ENCODE measurements around the gene TMCC3. TPM values are rescaled to one million over a fixed set of nuclear protein-coding genes. Genes with fewer than 3 reads are reported as not detected.
A peak's percentile ranks its signal among the peaks of the same experiment; 100 is the strongest.
"Not testable (repeated sequence)": the region's sequence is repeated elsewhere in the genome, so short reads cannot be mapped to it uniquely, and the experiment has no call there.

Gene TMCC3
- total RNA-seq, 1 donor from 2014 or later: 2.2 TPM

DNA sequence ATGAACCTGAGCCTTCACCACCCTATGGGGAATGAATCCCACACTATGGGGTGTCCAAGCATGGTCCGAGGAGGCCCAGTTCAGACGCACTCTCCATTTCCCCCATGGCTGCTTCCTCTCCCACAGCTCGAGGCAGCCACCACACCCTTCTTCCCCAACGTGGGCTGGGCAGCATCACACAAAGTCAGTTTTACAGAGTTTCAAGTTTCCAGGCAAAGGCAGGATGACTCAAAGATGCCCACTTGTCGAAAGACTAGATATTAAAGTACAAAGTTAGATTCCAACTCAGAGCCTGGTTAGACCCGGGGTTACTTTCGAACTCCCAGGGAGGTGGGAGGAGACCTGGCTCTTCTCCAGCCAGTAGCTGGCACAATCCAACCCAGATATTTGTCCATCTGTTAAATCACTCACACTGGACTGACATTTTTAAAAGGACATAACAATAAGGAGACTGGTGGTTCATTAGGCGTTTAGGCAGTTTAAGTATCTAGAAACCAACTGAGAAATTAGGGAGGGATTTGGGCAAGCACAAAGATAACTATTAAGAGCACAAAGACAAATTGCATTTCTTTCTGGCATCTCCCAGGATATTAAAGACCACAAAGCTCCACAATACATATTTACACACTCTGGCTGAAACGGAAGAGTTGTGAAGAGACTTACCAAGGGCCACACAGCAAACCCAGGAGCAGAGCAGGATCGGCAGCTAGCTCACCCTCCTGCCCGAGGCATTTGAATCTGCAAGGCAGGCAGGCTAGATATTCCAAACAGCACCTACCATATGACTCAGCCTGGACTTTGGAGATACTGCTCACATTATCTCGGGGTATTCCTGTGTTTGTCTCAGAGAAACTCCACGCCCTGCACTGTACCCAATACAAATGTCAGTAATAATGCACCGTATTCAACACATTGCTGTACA lies 34.8 kb downstream of the TMCC3 start:
- ATAC-seq (peak; percentile 77), DNase-seq (no peak)
- intact Hi-C loops (cut with micrococcal nuclease): no loop called here

DNA sequence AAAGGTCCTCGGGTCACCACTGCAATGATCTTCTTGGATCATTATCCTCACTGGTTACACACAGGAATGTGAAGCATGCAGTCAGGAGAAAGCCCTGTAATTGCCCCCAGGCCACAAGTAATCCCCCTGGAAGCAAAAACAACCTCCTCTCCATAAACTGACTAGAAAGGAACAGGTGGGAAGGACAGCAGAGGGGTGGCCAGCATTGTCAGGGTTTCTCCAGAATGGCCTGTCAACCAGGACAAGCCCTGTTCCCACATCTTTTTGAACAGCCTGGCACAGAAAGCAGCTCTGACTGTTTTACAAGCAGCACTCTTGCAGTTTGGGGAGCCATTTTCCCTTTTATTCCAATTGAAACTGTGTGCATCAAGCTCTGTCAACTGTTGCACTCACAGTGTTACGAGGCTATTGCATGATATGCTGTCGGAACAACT lies 36.1 kb downstream of the TMCC3 start:
- ATAC-seq: no peak
- intact Hi-C loops (cut with micrococcal nuclease): no loop called here
- DNase-seq: no peak

DNA sequence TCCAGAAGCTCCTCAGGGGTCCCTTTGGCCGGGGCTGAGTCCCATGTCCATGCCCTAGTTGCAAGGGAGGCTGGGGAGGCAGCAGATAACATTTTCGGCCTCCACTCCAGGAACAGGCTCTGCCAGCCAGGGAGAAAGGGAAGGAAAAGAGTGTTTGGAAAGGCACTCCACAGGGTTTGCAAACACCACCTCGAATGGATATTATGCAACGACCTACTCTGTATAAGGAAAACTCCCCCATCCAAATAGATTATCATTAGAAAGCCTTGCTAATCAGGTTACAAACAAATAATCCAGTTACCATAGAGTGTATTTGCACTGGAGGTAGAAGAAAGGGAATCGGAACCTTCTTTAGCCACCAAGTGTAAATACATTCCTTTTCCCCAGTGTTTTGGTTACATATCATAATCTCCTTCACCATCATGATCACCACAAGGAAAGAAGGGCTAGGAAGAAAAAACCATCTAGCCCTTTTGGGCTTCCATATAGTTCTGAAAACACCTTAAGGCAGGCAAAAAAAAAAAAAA lies 40.4 kb downstream of the TMCC3 start:
- intact Hi-C loops (cut with micrococcal nuclease): no loop called here
- ATAC-seq (no peak), DNase-seq (no peak)

DNA sequence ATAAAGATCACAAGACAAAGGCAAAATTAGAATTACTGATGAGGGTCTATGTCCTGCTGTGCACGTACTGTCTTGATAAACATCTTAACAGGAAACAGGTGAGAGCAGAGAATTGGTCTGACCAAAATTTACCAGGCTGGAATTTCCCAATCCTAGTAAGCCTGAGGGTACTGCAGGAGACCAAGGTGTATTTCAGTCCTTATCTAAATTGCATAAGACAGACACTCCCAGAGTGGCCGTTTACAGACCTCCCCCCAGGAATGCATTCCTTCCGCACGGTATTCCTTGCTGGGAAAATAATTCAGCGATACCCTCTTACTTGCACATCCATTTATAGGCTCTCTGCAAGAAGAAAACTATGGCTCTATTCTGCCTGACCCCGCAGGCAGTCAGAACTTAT lies 43.5 kb downstream of the TMCC3 start:
- intact Hi-C loops (cut with micrococcal nuclease); ATAC-seq; DNase-seq: not testable (repeated sequence)

DNA sequence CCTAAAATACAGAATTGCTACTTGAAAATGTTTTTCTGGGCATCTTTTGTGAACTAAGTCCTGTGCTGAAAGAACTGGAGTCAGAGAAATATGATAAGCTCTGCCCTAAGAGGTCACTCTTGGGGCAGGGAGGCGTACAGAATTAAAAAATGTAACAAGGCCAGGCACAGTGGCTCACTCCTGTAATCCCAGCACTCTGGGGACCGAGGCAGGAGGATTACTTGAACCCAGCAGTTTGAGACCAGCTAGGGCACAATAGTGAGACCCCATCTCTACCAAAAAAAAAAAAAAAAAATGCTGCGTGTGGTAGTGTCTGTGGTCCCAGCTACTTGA lies 46.0 kb downstream of the TMCC3 start:
- DNase-seq: no peak
- intact Hi-C loops (cut with micrococcal nuclease): no loop called here
- ATAC-seq: no peak

DNA sequence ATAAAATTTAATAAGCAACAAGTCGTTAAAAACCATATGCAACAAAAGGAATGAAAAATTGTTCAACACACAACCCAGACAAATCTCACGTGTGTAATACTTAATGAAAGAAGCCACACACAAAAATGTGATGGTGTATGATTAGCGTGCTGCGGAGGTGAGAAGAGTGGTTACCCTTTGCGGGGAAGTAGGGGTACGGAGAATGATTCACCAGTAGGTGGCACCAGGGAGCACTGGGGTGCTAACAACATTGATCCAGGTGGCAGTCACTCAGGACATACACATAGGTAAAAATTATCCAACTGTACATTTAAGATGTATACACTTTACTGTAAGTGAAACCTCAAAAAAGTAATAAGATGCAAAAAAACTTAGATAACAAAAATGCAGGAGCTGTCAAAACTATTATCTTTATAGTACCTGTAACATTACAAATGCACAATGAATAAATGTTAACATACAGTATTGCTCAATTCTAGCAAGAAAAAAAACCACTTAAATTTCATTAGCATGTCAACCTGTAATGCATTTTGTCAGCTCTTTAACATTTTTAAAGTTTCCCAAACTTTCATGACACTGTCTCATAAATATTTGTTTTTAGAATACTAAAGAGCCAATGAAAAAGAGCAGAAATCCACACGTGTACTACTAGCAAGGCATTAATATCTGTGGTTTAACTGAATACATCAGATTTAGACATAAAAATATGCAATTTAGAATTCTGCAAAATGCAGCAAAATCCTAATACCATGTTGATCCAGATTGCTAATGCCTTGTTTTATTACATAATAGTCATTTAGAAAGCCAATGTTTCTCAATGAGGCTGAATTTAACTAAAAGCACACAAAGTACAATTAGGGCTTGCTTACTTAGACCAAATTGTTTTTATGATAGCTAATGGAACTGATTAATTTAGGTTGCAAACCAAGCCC lies 46.7 kb downstream of the TMCC3 start:
- intact Hi-C loops (cut with micrococcal nuclease): no loop called here
- ATAC-seq: no peak
- DNase-seq: peak; percentile 39

DNA sequence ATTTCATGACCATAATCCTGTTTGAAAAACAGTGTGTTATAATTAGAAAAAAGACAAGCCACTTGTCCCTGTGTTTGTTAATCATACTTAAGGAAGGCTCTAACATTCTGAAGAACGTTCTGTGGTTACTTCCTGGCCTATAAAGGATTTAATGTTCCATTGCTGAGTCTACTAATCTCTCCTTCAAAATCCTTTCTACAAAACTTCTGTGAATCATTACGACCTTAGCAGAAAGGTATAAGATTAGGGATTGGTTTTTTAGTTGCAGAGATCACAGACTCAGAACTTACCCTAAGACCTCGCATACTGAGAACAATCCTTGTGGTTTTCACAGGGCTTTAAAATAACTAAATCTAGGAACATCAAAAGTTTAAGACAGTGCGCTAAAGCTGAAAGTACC lies 48.3 kb downstream of the TMCC3 start:
- ATAC-seq (no peak), DNase-seq (no peak)
- intact Hi-C loops (cut with micrococcal nuclease): no loop called here

DNA sequence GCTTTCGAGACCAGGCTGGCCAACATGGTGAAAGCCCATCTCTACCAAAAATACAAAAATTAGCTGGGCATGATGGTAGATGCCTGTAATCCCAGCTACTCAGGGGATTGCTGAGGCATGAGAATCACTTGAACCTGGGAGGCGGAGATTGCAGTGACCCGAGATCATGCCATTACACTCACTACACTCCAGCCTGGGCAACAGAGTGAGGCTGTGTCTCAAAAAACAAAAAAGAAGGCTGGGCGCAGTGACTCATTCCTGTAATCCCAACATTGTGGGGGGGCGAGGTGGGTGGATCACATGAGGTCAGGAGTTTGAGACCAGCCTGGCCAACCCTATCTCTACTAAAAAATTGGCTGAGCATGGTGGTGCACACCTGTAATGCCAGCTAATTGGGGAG lies 49.0 kb downstream of the TMCC3 start:
- intact Hi-C loops (cut with micrococcal nuclease): not testable (repeated sequence)

DNA sequence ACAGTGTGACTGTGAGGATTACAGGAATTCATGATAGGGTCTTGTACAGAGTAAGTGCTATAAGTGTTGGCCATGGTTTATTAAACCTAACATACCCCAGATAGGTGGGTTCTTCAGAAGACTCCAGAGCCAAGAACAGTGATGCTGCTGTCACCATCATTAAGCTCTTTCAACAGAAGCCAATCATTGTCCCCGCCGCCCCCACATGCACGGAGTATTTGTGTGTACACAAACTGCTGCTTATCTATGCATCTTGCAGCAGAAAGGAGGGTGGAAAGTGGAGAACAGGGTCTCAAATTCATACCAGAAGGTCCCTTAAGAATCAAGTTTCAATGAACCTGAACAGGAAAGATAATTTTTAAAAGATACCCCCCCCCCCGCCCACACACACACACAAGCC lies 51.2 kb downstream of the TMCC3 start:
- ATAC-seq (no peak), DNase-seq (no peak)
- intact Hi-C loops (cut with micrococcal nuclease): no loop called here

More for the DNA sequence above, 49.0 kb downstream of the TMCC3 start:
- ATAC-seq, DNase-seq: not testable (repeated sequence)

DNA sequence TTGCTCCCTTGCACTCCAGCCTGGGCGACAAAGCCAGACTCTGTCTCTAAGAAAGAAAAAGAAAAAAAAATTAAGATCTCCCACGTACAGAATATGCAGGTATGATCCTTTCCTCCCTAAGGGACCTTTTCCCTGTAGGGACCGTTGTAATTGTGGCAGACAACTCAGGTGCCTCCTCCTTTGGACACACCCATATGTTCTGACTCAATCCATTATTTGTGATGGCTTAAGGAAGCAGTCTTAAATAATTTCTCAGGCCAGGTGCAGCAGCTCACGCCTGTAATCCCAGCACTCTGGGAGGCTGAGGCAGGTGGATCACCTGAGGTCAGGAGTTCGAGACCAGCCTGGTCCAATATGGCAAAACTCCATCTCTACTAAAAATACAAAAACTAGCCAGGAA lies 53.1 kb downstream of the TMCC3 start:
- ATAC-seq (no peak), DNase-seq (no peak)
- intact Hi-C loops (cut with micrococcal nuclease): no loop called here

DNA sequence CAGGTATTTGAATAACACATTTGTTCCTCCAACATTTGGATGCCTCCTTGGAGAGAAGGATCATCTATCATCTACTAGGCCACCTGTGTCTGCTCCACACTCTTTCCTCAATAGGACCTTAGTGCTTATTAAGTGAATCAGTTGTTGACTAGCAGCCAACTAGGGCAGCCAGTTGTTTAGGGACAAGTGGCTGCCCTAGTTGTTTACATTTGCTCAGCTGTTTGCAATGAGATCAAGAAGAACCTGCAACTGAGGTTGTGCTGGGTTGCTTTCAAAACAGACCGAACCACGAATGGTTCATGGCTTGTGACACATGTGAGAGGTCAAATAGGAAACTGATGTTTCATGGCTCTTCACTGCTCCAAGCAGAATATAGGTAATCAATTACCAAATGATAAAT lies 53.8 kb downstream of the TMCC3 start:
- no peak for DNase-seq
- intact Hi-C loops (cut with micrococcal nuclease): no loop called here
- no peak for ATAC-seq

DNA sequence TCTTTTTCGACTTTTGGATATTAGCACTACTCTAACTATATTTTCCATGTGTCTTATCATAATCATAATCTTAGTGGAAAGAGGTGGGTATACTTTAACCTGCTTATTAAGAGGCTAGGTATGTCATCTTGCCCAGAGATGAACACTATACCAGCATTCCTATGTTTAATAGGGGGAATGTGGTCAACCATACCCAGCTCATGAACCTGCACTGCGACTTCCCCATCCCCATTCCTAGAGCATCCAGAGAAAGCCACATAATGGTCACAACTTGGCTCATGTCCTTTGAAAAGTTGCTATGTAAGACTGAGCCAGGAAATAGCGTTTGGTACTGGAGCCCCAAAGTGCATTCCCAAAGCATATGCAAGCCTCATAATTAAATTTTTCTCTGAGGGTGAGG lies 55.2 kb downstream of the TMCC3 start:
- intact Hi-C loops (cut with micrococcal nuclease): no loop called here
- DNase-seq: no peak
- ATAC-seq: no peak

DNA sequence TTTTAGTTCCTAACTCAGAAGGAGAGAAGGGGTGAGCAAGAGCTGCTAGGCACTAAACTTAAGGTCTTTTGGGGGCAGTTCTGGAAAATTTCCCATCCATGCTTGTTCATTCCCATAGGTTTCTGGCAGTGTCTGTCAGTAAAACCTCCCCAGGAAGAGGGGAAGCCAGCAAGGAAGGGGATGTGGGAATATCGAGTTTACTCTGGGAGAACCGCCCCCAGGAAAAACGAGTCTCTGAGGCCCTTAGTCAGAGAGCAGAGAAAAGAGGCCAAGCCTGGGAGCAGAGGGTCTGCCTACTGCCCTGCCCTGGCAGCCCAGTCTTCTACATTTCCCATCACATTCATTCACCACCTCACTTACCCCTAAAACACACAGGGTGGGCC lies 55.9 kb downstream of the TMCC3 start:
- intact Hi-C loops (cut with micrococcal nuclease): no loop called here
- ATAC-seq: no peak
- DNase-seq: no peak

DNA sequence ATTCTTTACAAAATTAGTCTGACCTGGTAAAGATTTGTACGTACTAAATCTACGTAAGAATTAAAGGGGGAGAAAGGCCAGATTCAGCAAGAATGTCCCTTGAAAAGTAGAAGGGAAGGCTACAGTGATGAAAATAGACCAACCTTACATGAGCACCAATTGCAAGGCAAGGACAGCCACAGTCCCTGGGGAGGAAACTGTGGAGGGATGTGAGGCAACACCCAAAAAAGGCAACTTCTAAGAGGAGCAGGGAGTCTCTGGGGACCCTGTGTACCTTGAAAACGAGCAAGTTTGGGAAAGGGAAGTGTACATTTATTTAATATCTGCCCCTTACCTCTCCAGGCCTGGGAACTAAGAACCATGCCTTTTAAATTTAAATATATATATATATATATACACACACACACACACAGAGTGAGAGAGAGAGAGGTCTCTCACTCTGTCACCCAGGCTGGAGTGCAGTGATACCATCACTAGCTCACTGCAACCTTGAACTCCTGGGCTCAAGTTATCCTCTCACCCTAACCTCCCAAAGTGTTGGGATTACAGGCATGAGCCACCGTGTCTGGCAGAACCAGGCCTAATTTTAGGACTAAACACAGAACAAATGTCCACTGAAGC lies 56.4 kb downstream of the TMCC3 start:
- ATAC-seq: no peak
- DNase-seq: no peak
- intact Hi-C loops (cut with micrococcal nuclease): no loop called here

DNA sequence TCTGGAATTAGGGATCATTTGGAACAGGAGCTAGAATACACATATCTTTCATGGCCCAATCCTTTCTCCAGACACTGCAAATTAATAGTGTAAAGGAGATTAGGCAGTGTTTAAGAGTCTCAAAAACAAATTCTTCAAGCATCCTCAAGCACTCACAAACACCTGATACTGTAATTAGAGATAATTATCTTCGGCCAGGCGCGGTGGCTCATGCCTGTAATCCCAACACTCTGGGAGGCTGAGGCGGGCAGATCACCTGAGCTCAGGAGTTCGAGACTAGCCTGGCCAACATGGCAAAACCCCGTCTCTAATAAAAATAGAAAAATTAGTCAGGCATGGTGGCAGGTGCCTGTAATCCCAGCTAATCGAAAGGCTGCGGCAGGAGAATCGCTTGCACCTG lies 57.6 kb downstream of the TMCC3 start:
- DNase-seq; intact Hi-C loops (cut with micrococcal nuclease); ATAC-seq: not testable (repeated sequence)

DNA sequence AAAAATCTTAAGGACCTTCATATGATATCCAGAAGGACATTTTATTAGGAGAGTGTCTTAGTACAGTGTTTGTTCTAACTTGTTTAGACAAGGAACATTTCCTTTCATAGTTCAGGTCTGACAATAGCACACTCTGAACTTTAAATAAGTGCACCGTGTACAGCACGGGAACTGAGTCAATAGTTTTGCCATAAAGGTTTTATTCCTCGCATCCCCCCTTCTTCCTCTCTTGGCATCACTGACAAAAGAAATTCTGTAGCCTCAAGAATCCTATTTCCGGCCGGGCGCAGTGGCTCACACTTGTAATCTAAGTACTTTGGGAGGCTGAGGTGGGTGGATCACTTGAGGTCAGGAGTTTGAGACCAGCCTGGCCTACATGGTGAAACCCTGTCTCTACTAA lies 58.3 kb downstream of the TMCC3 start:
- intact Hi-C loops (cut with micrococcal nuclease): no loop called here
- ATAC-seq (no peak), DNase-seq (no peak)

DNA sequence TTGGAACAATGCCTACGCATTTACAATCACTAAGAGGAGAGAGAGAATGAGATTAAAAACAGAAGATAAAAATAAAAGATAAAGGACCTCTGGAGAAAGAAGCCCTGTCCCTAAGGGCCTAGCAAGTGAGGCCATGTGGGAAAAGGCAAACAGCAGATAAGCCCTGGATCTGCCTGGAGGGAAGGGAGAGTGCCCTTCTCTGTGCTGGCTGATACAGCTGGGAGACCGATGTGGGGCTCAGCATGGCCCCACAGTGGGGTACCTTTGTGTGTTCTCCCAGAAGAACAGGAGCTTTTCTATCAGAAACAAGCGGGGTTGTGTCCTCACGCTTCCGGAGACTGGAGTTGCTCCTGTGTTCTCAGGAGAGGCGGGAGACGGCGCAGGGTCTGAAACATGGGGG lies 59.9 kb downstream of the TMCC3 start:
- no peak for ATAC-seq
- intact Hi-C loops (cut with micrococcal nuclease): no loop called here
- no peak for DNase-seq

DNA sequence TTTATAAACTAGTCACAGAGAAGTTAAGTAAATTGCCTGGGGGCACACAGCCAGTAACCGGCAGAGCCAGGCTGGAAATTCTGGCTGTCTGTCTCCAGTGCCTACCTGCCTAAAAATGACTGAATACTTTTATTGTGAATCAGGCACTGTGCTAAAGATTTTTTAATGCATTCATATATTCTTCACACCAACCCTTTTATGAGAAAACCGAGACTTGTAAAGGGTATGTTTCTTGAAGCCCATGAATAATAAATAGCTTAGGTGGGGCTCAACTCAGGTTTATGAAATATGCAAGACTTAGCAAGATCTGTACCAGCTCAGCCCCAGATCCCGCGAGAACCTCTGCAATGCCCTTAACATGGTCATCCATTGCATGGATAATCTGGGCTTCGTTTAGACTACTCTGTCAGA lies 60.8 kb downstream of the TMCC3 start:
- ATAC-seq (no peak), DNase-seq (no peak)
- intact Hi-C loops (cut with micrococcal nuclease): no loop called here

DNA sequence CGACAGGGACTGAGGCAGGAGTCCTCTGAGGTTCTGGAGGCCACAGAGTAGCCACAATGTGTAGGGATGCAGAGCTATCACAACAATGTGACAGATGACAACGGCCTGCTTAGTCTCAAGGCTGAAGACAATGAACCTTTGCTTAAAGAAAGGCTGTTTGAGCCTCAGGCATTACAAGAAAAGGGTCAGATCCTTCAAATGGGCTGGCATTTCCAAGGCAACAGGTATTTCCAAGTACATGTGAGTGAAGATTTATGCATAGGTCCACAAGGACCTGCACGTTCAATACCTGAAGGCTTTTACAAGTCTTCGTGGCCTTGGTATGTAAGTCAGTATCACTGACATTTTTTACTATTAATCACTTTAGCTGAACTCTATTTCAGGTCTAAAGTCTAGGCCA lies 62.0 kb downstream of the TMCC3 start:
- DNase-seq (no peak), ATAC-seq (no peak)
- intact Hi-C loops (cut with micrococcal nuclease): no loop called here
